ENCODE results near the gene SMIM5.

DNA sequence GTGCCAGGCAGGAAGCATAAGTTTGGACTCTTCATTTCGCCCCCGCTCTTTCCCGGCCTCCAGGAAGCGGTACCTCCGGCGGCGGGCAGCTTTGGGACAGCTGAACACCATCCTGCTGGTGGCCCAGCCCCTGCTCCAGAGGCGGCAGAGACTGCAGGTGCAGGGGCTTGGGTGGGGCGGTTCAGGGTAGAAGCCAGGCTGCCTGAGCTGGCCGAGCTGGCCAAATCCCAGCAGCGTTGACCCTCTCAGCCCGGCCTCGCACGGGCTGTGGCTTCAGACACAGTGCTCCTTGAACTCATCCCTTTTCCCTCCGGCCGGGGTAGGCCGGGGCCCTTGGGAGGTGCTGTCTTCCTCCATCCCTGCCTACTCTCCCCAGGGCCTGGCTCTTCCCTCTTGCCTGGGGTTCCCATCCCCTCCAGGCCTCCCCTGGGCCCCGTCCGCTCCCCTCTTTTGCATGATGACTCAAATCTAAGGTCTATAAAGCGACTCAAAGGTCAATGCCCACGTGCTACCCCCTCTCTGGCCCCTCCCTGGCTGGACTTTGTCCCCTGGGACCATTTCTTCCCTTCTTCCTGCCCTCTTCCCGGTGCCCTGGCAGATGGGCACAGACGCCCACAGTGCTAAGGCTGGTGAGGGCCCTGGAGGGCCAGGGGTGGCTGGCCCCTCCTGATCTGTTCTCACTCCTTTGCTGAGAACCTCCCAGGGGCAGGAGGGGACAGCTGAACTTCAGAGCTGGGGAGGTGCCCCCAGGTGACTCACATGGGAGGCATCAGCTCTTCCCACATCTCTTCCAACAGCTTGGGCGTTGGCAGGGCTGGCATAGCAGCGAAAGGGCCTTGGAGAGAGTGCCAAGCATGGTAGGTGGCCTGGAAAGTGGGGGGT is 22.9 kb upstream of the SMIM5 start:
- TF ChIP-seq, protein P1, sequence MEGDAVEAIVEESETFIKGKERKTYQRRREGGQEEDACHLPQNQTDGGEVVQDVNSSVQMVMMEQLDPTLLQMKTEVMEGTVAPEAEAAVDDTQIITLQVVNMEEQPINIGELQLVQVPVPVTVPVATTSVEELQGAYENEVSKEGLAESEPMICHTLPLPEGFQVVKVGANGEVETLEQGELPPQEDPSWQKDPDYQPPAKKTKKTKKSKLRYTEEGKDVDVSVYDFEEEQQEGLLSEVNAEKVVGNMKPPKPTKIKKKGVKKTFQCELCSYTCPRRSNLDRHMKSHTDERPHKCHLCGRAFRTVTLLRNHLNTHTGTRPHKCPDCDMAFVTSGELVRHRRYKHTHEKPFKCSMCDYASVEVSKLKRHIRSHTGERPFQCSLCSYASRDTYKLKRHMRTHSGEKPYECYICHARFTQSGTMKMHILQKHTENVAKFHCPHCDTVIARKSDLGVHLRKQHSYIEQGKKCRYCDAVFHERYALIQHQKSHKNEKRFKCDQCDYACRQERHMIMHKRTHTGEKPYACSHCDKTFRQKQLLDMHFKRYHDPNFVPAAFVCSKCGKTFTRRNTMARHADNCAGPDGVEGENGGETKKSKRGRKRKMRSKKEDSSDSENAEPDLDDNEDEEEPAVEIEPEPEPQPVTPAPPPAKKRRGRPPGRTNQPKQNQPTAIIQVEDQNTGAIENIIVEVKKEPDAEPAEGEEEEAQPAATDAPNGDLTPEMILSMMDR (IDR thresholded peaks at IDR 0.05): no peak
- TF ChIP-seq POLR2A (IDR thresholded peaks at IDR 0.05): no peak
